Memory B cell (primary cell): ENCODE results near the gene LRMDA.

Experiments
- ATAC-seq: fragments of 150-1000 bp; cut with Tn5 transposase; 2 replicates; pipeline ENCODE4 v1.10.0; 2021; ENCODE audit warnings: low read depth, mild to moderate bottlenecking, moderate library complexity
- DNase-seq, 2 donors: peaks; one replicate each; pipeline ENCODE4 v3.0.0; 2022; ENCODE audit warnings: low spot score in 2 of 2
- H3K27ac Mint-ChIP-seq: one replicate; pipeline ENCODE4 v1.8.0; 2022; ENCODE audit warnings: mild to moderate bottlenecking, moderate library complexity, mixed read lengths
- H3K27me3 Mint-ChIP-seq: one replicate; pipeline ENCODE4 v1.8.0; 2022; ENCODE audit warnings: mixed read lengths
- H3K36me3 Mint-ChIP-seq: one replicate; pipeline ENCODE4 v1.8.0; 2022; ENCODE audit warnings: mild to moderate bottlenecking, mixed read lengths
- H3K4me1 Mint-ChIP-seq: one replicate; pipeline ENCODE4 v1.8.0; 2022; ENCODE audit warnings: mixed read lengths
- H3K4me3 Mint-ChIP-seq: one replicate; pipeline ENCODE4 v1.8.0; 2022; ENCODE audit warnings: mild to moderate bottlenecking, moderate library complexity, mixed read lengths
- H3K9me3 Mint-ChIP-seq: one replicate; pipeline ENCODE4 v1.8.0; 2022; ENCODE audit warnings: mixed read lengths

LRMDA gene

DNA sequence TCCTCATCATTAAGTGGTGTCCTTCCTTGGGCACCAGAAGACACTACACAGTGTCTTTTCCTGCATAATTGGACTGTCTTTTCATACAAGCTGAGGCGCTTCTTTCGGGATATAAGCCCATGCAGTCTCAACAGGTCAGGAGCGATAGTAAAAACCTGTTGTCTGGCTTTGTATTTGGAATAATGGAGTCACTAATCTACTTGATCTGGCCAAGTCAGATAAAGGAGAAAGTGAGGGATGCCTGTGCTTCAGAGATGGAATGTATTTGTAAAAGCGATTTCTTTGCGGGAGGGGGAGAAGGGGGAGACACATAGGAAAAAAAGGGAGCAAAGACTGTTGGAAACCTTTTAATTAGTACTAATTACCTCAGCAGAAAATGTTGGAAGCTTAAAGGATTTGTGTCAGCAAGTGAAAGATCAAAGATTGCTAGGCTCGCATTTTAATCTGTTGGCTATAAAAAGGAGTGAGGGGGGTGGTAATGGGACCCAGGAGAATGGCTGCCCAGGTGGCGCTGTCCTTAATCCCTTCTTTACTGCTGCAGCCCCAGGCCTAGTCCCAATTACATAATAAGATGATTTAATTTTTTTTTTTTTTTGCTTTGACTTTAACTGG lies 581.4 kb downstream of the LRMDA start:
- Mint-ChIP-seq H3K4me1 (no peaks in the 10 kb centered on the region), H3K4me3 (no peak overlapping the region), H3K36me3 (no peaks in the 10 kb centered on the region), H3K27ac (no peak overlapping the region), H3K27me3 (no peaks in the 10 kb centered on the region), H3K9me3 (no peaks in the 10 kb centered on the region)
- DNase-seq = no peak
- ATAC-seq = no peak

DNA sequence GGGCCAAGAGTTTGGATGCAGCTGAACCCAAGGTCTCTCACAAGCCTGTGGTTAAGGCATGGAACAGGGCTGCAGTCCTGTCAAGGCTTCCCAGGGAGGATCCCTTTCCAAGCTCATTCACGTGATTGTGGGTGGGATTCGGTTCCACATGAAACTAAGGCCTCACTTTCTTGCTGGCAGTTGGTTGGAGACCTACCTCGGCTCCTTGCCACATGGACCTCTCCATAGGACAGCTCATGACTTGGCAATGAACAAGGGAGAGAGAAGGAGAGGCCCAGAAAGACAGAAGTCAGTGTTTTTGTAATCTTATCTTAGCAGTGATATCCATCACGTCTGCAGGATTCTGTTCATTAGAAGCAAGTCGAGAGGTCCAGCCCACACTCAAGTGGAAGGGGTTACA lies 583.8 kb downstream of the LRMDA start:
- Mint-ChIP-seq H3K9me3 (no peaks in the 10 kb centered on the region), H3K27ac (no peak overlapping the region), H3K27me3 (no peaks in the 10 kb centered on the region), H3K4me3 (no peak overlapping the region), H3K4me1 (no peaks in the 10 kb centered on the region), H3K36me3 (no peaks in the 10 kb centered on the region)
- no peak for ATAC-seq
- no peak for DNase-seq

- H3K27ac Mint-ChIP-seq = no peak overlapping the region
- ATAC-seq = no peak
- no peak for DNase-seq
These were observed 585.8 kb downstream of the LRMDA start for GRCh38 chr10:76017026-76017732.

DNA sequence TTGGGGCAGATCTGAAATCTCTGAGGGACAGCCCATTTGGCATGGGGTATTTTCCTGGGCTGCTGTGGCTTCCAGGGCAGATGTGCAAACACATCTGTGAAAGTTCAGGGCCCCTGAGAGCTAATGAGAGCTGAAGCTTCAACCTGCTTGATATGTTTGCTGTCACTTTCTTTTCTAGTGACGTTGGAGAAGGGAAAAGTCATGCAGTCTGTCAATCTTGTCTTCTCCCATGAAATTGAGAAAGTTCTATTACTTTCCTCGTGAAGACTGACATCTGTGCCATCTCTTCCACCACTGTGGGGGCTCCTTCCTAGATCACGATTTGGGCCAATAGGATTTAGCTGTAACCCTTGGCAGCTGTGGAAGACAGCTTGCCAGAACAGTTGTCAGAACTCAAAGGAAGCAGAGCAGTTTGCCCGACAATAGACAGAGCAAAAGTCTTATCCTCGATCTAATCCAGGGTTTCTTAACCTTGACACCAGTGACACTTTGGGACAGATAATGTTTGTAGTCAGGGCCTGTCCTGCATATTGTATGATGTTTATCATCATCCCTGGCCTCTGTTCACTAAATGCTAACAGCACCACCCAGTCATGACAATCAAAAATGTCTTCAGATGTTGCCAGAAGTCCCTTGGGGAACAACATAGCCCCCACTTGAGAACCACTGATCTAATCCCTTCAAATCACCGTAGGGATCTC lies 586.5 kb downstream of the LRMDA start:
- H3K27me3 Mint-ChIP-seq = no peaks in the 10 kb centered on the region
- no peaks in the 10 kb centered on the region for H3K4me1 Mint-ChIP-seq
- DNase-seq (no peak), ATAC-seq (no peak)
- no peaks in the 10 kb centered on the region for H3K36me3 Mint-ChIP-seq
- no peaks in the 10 kb centered on the region for H3K9me3 Mint-ChIP-seq
- H3K4me3 Mint-ChIP-seq = no peak overlapping the region
- H3K27ac Mint-ChIP-seq = no peak overlapping the region

More at GRCh38 chr10:76017026-76017732, 585.8 kb downstream of the LRMDA start:
- Mint-ChIP-seq H3K36me3 (no peaks in the 10 kb centered on the region), H3K27me3 (no peaks in the 10 kb centered on the region), H3K9me3 (no peaks in the 10 kb centered on the region), H3K4me1 (no peaks in the 10 kb centered on the region), H3K4me3 (no peak overlapping the region)

DNA sequence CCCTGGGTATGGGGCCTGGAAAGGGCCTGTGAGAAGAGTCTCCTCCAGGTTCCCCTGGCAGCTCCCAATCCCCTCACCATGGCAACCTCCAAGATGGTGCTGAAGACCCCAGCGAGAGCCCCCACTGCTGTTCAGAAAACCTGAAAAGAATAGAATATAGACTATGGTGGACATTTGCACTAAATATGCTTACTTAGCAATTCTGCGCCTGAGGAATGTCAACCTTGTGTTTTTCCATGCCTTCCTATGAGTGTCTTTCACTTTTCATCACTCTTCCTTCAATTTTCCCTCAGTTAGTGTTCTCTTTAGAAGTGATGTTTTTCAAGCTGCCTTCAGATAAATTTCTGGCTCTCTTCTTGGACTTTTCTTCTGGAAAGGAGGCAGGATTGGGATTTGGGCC lies 589.2 kb downstream of the LRMDA start:
- ATAC-seq (no peak), DNase-seq (no peak)
- no peaks in the 10 kb centered on the region for H3K36me3 Mint-ChIP-seq
- H3K27me3 Mint-ChIP-seq = no peaks in the 10 kb centered on the region
- H3K27ac Mint-ChIP-seq = no peak overlapping the region
- H3K4me1 Mint-ChIP-seq = no peaks in the 10 kb centered on the region
- H3K9me3 Mint-ChIP-seq = no peaks in the 10 kb centered on the region
- H3K4me3 Mint-ChIP-seq = no peak overlapping the region

GRCh38 chr10:76021398-76021797 lies 590.0 kb downstream of the LRMDA start:
- no peak overlapping the region for H3K27ac Mint-ChIP-seq
- H3K9me3 Mint-ChIP-seq = no peaks in the 10 kb centered on the region
- no peak overlapping the region for H3K4me3 Mint-ChIP-seq
- H3K36me3 Mint-ChIP-seq = no peaks in the 10 kb centered on the region
- no peaks in the 10 kb centered on the region for H3K4me1 Mint-ChIP-seq
- no peaks in the 10 kb centered on the region for H3K27me3 Mint-ChIP-seq
- ATAC-seq (no peak), DNase-seq (no peak)

DNA sequence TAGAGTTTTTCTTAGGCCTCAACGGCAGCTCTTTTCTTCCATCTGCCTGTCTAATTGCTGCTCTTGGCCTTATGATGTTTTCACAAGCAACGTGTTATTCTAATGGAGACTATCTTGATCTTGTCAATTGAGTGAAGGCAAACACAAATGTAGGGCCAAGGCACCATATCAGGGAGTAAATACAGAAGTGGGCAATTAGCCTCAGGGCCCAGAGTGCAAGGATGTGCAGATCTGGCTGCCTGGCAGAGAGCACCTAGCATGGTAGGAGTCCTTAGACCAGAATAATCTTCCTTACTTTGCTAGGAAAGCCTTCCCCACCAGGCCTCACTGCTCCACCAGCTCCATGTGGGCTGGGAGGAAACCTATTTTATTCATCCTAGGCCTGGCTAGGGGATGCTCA lies 590.9 kb downstream of the LRMDA start:
- ATAC-seq = no peak

GRCh38 chr10:76023007-76023406 lies 591.6 kb downstream of the LRMDA start:
- no peak overlapping the region for H3K4me3 Mint-ChIP-seq
- ATAC-seq (no peak), DNase-seq (no peak)
- H3K9me3 Mint-ChIP-seq = no peaks in the 10 kb centered on the region
- H3K27me3 Mint-ChIP-seq = no peaks in the 10 kb centered on the region
- H3K27ac Mint-ChIP-seq = no peak overlapping the region
- no peaks in the 10 kb centered on the region for H3K36me3 Mint-ChIP-seq
- H3K4me1 Mint-ChIP-seq = no peaks in the 10 kb centered on the region

More for the DNA sequence above, 590.9 kb downstream of the LRMDA start:
- Mint-ChIP-seq H3K36me3 (no peaks in the 10 kb centered on the region), H3K4me1 (no peaks in the 10 kb centered on the region), H3K4me3 (no peak overlapping the region), H3K9me3 (no peaks in the 10 kb centered on the region), H3K27me3 (no peaks in the 10 kb centered on the region), H3K27ac (no peak overlapping the region)
- no peak for DNase-seq

- Mint-ChIP-seq H3K27ac (no peak overlapping the region), H3K4me1 (no peaks in the 10 kb centered on the region), H3K36me3 (no peaks in the 10 kb centered on the region), H3K27me3 (no peaks in the 10 kb centered on the region), H3K9me3 (no peaks in the 10 kb centered on the region), H3K4me3 (no peak overlapping the region)
- DNase-seq (no peak), ATAC-seq (no peak)
These were observed 593.2 kb downstream of the LRMDA start for GRCh38 chr10:76024460-76025123.

- Mint-ChIP-seq H3K27ac (no peak overlapping the region), H3K4me3 (no peak overlapping the region), H3K4me1 (no peaks in the 10 kb centered on the region), H3K9me3 (no peaks in the 10 kb centered on the region), H3K27me3 (no peaks in the 10 kb centered on the region), H3K36me3 (no peaks in the 10 kb centered on the region)
- DNase-seq = no peak
- ATAC-seq = no peak
These were observed 593.7 kb downstream of the LRMDA start for GRCh38 chr10:76025124-76025477.

- no peaks in the 10 kb centered on the region for H3K36me3 Mint-ChIP-seq
- H3K4me1 Mint-ChIP-seq = no peaks in the 10 kb centered on the region
- no peak for DNase-seq
- no peak for ATAC-seq
- no peak overlapping the region for H3K4me3 Mint-ChIP-seq
- H3K27ac Mint-ChIP-seq = no peak overlapping the region
- H3K27me3 Mint-ChIP-seq = no peaks in the 10 kb centered on the region
- H3K9me3 Mint-ChIP-seq = no peaks in the 10 kb centered on the region
These were observed 594.9 kb downstream of the LRMDA start for GRCh38 chr10:76026176-76026771.

DNA sequence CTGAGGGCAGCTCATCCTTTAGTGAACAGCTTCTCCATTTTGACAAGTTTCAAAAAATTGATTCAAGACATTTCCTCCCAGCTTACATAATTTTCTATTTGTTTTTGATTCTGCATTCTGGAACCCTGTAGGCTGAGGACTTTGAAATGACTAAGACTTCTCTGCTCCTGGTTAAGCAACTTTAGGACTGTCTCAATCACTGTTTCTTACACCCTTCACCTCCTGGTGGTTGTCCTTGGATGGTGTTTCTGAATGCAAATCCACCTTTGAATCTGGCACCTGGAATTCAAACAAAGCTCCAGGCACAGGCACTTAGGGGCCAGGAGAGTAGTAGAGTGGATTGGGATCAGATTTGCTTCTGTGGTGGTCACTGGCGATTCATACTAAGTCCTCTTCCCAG lies 595.5 kb downstream of the LRMDA start:
- no peak for DNase-seq
- H3K9me3 Mint-ChIP-seq = no peaks in the 10 kb centered on the region
- no peak for ATAC-seq
- no peaks in the 10 kb centered on the region for H3K4me1 Mint-ChIP-seq
- peaks cover 2% of the 10 kb centered on the region for H3K27me3 Mint-ChIP-seq
- H3K27ac Mint-ChIP-seq = no peak overlapping the region
- no peak overlapping the region for H3K4me3 Mint-ChIP-seq
- H3K36me3 Mint-ChIP-seq = no peaks in the 10 kb centered on the region

- Mint-ChIP-seq H3K4me1 (no peaks in the 10 kb centered on the region), H3K4me3 (no peak overlapping the region), H3K9me3 (no peaks in the 10 kb centered on the region), H3K27ac (no peak overlapping the region), H3K36me3 (no peaks in the 10 kb centered on the region), H3K27me3 (peaks cover 4% of the 10 kb centered on the region)
- DNase-seq (no peak), ATAC-seq (no peak)
These were observed 598.4 kb downstream of the LRMDA start for GRCh38 chr10:76029782-76030181.

GRCh38 chr10:76031099-76031498 lies 599.7 kb downstream of the LRMDA start:
- no peak overlapping the region for H3K27ac Mint-ChIP-seq
- no peaks in the 10 kb centered on the region for H3K9me3 Mint-ChIP-seq
- H3K27me3 Mint-ChIP-seq = peaks cover 4% of the 10 kb centered on the region
- no peaks in the 10 kb centered on the region for H3K4me1 Mint-ChIP-seq
- ATAC-seq (no peak), DNase-seq (no peak)
- no peak overlapping the region for H3K4me3 Mint-ChIP-seq
- no peaks in the 10 kb centered on the region for H3K36me3 Mint-ChIP-seq
